ENCODE measurements around the gene WWP2.
"Not testable (repeated sequence)": the region's sequence is repeated elsewhere in the genome, so short reads cannot be mapped to it uniquely, and the experiment has no call there.

The WWP2 gene

DNA sequence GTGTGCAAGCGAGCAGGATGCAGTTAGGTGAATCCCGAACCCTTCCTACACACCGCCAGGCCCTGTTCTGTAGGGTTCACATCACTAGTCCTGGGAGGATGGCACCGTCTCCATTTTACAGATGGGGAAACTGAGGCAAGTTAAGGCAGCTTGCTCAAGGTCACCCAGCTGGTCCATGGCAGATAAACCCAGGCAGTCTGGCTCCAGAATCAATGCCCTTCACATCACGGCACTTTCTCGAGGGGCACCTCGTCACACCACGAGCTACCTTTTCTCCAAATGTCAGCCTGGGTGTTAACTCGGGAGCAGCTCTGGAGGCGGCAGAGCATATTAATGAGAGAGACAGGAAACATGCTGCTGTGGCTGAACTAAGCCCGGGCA, 16.9 kb upstream of the WWP2 start:
- DNase-seq (ENCODE audit: low read depth in 2 of 2, low spot score in 1 of 2), result no peak

DNA sequence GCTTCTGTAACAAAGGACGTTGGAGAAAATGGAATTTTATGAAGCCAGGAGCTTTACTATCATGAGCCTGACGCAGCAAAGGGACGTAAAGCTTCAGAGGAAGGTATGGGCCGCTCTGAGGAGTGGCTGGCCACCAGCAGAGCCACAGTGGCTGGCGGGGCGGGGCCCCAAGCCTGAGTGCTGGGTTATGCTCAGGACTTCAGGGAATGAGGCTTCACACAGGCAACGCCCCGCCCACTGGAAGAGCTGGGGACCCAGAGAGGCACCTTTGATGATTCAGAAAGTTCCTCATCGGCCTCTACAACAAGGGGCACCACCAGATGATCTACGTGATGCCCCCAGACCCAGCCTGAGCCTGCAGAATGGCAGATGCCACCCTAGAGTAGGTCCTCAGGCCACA, 16.2 kb upstream of the WWP2 start:
- DNase-seq (ENCODE audit: low read depth in 2 of 2, low spot score in 1 of 2), result no peak

DNA sequence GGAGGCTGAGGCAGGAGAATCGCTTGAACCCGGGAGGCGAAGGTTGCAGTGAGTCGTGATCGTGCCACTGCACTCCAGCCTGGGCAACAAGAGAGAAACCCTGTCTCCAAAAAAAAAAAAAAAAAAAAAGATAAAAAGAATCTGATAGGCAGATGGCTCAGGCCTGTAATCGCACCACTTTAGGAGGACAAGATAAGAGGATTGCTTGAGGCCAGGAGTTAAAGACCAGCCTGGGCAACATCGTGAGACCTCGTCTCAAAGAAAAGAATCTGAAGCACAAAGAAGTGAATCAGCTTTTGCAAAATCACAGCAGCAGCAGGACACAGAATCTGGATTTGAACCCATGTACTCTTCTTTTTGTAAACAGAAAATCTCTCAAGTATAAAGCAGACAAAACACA, 15.0 kb upstream of the WWP2 start:
- no peak for DNase-seq (ENCODE audit: low read depth in 2 of 2, low spot score in 1 of 2)

DNA sequence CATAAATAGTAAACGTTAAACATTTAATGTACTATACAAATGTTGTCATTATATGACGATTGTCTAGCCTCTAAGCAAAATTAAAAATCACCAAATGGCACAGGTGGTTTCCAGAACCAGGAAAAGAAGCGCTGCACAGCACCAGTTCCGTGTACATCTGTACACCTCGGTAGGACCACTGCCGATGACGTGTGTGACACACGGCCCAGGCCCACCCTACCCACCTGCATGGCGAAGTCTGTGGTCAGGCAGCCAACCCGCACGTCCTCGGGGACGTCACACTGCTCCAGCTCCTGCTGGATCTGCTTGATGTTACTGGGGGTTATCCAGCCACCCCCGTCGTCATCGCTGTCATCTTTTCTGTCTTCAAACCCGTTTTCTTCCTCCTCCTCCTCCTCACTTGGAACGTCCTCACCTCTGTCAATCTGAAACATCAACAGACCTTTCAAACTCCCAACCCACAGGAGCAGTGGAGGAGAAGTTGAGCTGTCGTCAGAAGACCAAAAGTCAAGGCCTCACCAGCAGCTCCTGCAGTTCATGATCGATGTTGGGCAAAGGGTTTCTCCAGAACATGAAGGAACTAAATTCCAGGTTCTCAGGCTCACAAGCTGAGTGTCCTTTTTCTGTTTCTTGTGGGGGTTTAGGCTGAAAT, 13.3 kb upstream of the WWP2 start:
- DNase-seq (ENCODE audit: low read depth in 2 of 2, low spot score in 1 of 2), result no peak

DNA sequence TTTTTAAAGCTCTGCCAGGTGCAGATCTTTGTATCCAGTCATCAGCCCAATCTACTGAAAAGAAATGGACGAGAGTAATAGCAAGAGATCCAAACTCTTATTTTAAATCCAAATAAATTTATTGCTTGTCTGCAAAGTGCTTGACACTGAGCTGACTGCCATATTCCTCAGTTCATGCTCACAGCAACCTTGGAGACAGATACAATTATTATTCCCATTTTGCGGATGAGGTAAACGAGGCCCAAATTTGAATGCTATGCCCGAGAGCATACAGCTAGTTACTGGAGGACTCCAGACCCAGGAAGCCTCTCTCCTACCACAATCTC, 8.0 kb upstream of the WWP2 start:
- DNase-seq (ENCODE audit: low read depth in 2 of 2, low spot score in 1 of 2), result no peak

DNA sequence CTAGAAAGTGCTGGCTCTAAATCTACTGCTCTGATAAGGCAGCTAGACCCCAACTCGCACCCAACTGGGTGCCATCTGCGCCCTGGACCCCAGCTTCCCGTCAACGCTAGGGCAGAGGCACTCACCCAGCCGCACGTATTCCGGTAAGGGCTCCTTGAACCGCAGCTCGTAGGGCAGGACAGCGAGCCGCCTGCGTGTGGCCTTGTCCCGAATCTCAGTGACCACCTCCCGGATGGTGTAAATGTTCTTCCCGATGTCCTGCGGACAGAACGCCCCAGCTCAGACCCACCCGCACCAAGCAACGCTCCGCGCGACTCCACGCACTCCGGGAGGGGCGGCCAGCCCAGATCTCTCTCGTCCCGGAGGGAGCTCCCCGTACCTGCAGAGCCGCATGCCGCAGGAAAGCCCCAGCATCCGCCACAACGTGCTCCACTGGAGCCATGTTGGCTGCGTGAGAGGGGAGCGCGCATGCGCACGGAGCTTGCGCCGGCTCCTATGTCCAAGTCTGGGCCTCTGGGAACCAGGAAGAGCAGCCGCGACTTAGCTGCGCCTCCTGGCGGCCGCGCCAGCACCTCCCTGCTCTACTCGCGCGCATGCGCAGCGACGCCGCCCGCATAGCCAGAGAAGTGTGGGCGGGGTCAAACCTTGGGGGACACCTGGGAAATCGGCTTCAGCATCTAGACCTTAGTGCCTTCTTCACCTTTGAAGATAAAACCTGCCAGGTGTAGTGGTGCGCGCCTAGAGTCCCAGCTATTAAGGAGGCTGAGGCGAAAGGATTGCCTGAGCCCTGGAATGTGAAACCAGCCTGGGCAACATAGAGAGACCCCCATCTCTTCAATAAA, 7.4 kb upstream of the WWP2 start, which contains the start of gene NOB1:
Gene NOB1 (minus strand): TSS at position 458 of the 842 bp plus-strand sequence. CDS start 16 bp downstream, at position 442.
- DNase-seq (ENCODE audit: low read depth in 2 of 2, low spot score in 1 of 2), result peak; percentile 87 to 96

DNA sequence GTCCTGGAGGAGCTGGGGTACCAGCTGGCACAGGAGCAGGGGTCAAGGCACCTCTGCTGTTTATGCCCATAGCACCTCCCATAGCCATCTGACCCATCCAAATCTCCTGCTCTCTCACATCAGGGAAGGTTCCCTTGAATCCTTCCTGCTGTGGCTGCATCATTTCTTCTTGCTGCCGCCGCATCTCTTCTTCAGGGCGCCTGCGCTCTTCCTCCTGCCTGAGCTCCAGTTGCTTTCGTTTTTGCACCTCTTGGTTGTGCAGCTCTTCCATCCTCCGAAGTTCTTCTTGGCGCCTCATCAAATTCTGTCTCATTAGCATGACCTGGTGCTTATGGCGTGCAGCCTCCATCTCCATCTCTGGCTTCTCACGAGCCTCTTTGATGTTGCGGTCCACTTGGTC, 5.4 kb upstream of the WWP2 start:
- DNase-seq (ENCODE audit: low read depth in 2 of 2, low spot score in 1 of 2), result no peak

DNA sequence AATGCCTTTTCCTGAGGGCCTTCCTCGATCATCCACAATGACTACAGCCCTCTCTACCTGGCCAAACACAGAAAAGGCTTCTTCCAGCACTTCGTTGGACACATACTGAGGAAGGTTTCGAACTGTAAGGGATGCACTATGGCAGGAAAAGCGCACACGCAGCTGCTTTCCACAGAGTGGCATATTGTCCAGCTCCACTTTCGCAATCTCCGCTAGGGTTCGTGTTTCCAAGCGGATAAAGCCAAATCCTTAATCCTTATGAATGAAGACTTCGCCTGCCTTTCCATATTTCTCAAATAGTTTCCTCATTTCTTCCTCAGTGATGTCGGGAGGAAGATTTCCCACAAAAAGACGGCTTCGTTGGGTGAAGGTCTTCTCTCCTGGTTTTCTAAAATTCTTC, 4.8 kb upstream of the WWP2 start:
- DNase-seq (ENCODE audit: low read depth in 2 of 2, low spot score in 1 of 2), result not testable (repeated sequence)

DNA sequence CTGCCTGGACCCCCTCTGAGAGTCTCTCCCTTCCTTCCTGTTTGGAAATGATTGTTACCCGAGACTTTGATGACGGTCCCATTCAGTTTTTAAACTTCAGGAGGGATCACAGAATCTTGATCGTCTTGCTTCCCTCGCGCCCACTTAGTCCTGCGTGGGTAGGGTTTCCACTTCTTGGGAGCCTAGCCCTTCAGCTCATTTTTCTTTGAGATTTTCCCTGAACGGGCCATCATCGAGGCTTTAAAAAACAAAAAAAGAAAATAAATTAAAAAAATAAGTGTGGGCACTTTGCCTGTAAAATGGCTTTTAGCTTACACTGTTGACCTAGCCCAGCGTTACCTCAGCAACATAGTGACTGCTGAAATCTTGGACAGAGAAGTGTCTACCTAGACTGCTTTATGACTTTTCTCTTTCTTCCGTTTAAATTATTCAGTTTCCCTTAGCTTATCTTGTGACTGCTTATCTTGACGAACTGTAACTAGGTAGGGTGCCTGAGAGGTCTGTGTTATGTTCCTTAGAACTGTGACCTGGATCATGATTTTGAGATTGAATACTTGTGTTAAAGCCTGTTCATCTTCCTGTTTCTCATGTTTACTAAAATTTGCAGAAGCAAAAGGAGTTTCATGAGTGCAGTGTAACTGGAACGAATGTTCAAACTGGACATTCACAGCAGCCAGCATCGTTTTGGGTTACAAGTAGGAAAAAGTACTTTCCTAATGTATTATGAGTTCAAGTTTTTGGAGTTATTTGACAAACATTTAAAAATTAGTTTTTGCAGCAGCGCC, 874 bp downstream of the WWP2 start:
- DNase-seq (ENCODE audit: low read depth in 2 of 2, low spot score in 1 of 2), result no peak

DNA sequence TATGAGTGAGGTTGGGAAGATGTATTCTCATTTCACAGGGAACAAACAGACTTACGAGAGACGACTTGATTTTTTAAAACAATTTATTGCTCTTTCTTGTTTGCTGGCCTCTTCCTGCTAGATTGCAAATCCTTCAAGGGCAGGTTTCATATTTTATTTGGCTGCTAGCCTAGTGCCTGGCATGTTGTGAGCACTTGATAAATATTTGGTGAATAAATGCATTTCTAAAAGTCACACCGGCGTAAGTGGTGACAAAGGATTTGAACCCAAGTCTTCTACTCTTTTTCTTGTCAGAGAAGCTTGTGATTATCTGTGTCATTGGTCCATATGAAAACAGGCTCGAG, 1.4 kb downstream of the WWP2 start:
- no peak for DNase-seq (ENCODE audit: low read depth in 2 of 2, low spot score in 1 of 2)

DNA sequence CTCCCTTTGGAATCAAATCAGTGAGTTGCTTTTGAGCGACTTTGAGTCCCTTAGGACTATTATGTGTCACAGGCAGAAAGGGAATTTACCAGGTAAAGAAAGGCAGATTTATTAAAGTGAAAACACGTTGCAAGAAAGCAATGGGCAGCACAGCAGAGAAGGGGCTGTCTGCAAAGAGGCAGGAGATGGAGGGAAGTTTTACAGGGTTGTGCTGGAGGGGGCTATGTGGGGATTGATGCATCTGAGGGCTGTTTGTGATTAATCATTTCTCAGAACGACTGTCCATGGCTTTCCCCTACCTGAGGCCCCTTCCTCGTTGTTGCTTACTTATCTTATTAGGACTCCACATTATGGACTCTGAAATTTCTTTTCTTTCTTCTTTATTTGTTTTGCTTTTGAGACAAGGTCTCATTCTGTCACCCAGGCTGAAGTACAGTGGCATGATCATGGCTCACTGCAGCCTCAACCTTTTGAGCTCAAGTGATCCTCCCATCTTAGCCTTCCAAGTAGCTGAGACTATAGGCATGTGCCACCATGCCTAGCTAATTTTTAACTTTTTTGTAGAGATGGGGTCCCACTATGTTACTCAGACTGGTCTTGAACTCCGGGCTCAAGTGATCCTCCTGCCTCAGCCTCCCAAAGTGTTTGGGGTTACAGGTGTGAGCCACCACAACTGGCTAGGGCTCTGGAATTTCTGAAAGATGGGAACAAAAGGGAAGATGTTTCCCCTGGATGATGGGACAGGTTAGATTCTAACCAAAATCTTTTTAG, 5.5 kb downstream of the WWP2 start:
- DNase-seq (ENCODE audit: low read depth in 2 of 2, low spot score in 1 of 2), result no peak

DNA sequence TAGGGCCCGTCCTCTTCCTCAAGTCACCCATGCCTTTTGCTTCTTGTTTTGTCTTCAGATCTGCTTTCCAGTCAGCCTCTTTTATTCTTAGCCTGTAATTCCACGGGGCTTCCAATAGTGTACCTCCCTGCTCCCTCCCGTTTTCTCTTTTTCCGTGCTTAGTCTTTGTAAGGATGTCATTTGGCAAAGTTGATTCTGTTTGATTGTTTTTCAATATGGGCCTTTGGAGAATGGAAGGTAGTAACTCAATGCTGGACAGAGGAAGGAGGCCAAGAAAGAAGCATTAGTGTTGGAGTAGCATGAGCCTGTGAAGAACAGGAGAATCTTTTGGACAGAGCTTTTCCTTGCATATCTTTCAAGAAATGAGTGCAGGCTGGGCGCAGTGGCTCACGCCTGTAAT, 6.5 kb downstream of the WWP2 start:
- DNase-seq (ENCODE audit: low read depth in 2 of 2, low spot score in 1 of 2), result no peak

DNA sequence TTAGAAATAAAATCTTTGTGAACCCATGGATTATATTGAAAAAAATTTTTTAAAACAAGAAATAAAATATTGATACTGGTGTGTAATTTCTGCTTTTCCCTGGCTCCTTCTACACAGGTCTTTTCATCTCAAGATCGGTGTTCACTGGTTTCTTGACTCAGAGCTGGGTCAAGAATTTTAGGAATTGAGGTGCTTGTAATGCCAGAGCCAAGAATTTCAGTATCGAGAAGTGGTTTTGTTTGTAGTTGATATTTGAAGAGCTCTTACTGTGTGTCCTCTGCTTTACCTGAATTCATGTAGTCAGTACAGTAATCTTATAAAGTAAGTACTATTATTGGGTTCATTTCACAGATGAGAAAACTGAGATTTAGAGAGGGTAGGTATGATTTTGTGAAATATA, 7.3 kb downstream of the WWP2 start:
- DNase-seq (ENCODE audit: low read depth in 2 of 2, low spot score in 1 of 2), result no peak

DNA sequence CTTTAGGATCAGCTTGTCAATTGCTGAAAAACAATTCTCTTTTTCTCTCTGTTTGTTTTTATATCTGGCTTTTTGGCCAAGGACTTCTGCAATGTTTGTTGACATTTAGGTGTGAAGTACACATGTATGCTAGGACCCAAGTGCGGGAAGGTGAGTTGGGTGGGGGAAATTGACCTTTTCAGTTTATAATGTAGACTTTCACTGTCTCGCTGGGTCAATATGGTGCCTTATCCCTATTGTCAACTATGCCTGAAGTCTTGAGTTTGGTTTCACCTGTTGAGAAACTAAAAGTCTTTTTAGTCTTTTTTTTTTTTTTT, 9.5 kb downstream of the WWP2 start:
- no peak for DNase-seq (ENCODE audit: low read depth in 2 of 2, low spot score in 1 of 2)

DNA sequence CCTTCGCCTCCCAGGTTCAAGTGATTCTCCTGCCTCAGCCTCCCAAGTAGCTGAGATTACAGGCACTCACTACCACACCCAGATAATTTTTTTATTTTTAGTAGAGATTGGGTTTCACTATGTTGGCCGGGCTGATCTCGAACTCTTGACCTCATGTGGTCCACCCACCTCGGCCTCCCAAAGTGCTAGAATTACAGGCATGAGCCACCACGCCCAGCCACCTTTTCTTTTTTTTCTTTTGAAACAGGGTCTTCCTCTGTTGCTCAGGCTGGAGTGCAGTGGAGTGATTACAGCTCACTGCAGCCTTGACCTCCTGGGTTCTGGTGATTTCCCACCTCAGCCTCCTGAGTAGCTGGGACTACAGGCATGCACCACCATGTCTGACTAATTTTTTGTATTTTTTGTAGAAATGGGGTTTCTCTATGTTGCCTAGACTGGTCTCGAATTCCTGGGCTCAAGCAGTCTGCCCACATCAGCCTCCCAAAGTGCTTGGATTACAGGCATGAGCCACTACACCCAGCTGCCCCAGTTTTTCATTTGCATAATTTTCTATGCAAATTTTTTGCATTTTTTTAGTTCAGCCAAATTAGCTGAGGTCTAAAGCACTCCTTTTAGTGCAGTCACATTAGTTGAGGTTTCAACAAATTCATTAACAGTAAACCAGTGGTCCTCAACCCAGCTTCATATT, 11.3 kb downstream of the WWP2 start:
- DNase-seq (ENCODE audit: low read depth in 2 of 2, low spot score in 1 of 2), result no peak

DNA sequence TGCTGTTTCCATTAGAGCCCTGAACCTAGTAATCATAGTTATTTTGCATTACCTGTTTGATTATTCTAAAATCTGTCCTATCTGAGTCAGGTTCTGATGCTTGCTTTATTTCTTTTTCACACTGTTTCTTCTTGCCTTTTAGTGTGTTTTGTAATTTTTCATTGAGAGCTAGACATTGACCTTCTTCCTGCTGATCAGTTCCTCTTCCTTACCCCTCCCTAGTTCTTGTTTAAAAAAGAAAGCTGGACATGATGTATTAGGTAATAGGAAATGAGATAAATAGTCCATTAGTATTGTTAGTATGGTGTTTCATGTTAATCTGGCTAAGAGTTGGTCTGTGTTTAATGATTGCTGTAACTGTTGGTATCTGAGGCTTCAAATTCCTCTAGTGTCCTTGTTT, 13.4 kb downstream of the WWP2 start:
- DNase-seq (ENCODE audit: low read depth in 2 of 2, low spot score in 1 of 2), result no peak

DNA sequence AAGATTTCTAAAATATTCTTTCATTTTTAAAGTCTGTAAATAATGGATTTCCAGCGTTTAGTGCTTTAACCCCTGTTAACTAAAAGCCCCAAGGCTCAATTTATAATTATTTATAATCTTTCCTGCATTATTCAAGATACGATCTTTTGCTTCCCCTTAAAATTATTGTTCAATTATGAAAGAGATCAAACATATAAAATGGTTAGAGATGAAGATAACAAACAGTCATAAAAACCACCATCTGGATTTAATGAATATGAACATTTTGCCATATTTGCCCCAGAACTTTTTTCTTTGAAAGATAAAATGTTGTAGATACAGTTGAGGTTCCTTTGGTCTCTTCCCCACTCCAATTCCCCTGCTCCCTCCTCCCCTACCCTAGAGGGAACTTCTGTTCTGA, 17.6 kb downstream of the WWP2 start:
- no peak for DNase-seq (ENCODE audit: low read depth in 2 of 2, low spot score in 1 of 2)

DNA sequence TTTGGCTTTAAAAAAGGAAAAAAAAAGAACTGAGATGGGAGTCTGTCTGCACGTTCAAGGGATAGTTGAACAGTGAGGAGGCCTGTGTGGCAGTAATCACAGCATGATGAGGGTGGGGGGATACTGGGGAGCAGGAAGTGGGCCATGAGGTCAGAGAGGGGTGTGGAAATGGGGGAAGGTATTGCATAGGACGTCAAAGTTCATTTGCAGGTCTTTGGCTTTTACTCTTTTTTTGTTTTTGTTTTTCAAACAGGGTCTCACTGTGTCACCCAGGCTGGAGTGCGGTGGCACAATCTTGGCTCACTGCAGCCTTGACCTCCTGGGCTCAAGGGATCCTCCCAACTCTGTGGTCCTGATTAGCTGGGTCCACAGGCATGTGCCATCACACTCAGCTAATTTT, 19.0 kb downstream of the WWP2 start:
- DNase-seq (ENCODE audit: low read depth in 2 of 2, low spot score in 1 of 2), result no peak

DNA sequence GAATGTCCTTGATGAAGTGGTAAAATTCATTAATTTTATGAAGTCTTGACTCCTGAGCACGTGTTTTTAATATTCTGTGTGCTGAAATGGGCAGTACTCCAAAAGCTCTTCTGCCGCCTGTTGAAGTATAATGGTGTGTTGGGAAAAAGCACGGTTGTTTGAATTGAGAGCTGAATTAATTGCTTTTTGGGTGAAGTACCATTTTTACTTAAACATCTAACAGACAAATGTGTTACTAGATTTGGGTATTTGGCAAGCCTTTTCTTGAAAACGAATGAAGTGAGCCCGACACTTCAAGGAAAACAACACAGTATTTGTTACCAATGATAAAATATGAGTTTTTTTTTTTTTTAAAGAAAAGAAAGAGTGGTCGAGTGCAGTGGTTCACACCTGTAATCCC, 22.5 kb downstream of the WWP2 start:
- DNase-seq (ENCODE audit: low read depth in 2 of 2, low spot score in 1 of 2), result no peak

DNA sequence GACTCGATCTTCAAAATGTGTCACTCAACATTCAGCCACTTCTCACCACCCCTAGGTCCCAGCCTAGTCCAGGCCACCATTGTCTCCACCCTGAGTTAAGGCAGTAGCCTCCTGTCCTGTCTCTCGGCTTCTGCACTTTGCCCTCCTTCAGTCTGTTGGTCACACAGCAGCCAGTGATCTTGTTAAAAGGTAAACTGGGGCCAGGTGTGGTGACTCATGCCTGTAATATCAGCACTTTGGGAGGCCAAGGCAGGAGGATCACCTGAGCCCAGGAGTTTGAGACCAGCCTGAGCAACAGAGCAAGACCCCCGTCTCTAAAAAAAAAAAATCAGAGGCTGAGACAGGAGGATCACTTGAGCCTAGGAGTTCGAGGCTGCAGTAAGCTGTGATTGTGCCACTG, 25.8 kb downstream of the WWP2 start:
- no peak for DNase-seq (ENCODE audit: low read depth in 2 of 2, low spot score in 1 of 2)

DNA sequence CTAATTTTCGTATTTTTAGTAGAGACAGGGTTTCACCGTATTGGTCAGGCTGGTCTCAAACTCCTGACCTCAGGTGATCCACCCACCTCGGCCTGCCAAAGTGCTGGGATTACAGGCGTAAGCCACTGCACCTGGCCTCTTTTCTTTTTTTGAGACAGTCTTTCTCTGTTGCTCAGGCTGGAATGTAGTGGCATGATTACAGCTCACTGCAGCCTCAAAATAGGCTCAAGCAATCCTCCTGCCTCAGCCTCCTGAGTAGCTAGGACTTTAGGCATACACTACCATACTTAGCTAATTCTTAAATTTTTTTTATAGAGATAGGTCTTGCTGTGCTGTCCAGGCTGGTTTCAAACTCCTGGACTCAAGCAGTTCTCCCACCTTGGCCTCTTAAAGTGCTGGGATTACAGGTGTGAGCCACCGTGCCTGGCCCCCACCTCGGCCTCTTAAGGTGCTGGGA, 29.3 kb downstream of the WWP2 start:
- not testable (repeated sequence) for DNase-seq (ENCODE audit: low read depth in 2 of 2, low spot score in 1 of 2)

All from stimulated activated CD8-positive, alpha-beta memory T cell treated with anti-CD3 and anti-CD28 coated beads, Interleukin-4, amount 100 ng/mL, for 4 hours (primary cell).